GM18861 (cell line): ENCODE results near the gene FAM174A.

Experiments
- ATAC-seq: cut with Tn5 transposase; IDR thresholded peaks from one replicate; pipeline ENCODE4 v1.9.1; 2021; ENCODE audit not compliant: unreplicated experiment

FAM174A gene

GRCh38 chr5:100535060-100536005 lies at the start of gene FAM174A:
Gene FAM174A (plus strand): TSS chr5:100535374. CDS start chr5:100535531, 157 bp downstream.
- peak; percentile 97 for ATAC-seq

DNA sequence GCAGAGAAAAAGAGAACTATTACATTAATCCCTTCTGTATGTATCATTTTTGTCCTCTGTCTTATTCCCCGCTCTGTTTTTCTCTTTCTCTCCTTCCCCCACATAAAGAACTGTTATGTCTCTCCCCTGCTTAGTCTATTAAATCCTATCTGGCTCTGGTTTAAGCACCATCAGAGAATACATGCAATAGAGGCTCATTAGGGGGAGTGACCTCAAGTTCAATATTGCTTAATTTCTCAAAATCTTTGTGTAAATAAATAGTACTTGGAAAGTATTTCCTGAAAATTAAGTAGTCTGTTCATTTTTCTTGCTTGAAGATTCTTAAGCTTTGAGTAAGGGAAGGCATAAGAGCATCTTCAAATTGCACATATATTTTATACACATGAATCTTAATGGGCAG lies 41.2 kb upstream of the FAM174A start:
- no peak for ATAC-seq

DNA sequence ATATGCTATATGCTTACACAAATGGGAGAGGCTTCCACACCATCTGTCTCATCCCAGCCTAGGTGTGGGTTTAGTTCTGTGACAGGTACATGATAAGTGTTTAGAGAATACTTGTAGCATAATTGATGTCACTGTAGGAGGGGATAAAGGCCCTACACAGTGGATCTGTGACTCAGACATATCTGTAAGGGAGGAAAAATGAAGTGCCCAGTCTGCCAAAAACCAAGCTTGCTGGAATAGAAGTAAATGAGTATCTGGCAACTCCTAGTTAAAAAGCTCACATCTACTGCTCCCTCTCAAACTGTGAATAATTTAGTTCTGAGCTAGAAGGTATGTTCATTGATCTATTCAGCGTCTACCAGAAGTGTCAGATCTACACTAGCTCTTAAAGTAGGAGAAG lies 38.9 kb upstream of the FAM174A start:
- ATAC-seq, result no peak

- ATAC-seq, result no peak
Measured at GRCh38 chr5:100502684-100503083, 32.5 kb upstream of the FAM174A start.

- ATAC-seq, result no peak
Measured at GRCh38 chr5:100505984-100506670, 29.0 kb upstream of the FAM174A start.

DNA sequence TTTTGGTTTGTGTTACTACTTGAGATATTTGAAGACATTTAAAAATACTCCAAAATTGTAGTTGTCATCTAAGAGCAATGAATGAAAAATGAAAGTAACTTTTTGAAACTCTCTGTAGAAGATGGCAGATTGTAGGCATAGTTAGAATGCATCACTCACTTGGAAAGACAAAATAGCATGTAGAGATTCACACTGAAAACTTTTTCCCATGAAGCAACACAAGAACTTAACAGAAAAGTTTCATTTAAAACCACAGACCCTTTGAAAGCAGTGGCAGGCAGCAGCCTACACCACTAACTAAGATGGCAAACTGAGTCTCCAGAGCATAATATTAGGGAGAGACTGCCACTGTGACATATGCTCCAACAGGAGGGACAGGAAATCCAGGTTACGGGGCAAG lies 18.9 kb upstream of the FAM174A start:
- ATAC-seq, result no peak

GRCh38 chr5:100517301-100517974 lies 17.7 kb upstream of the FAM174A start:
- no peak for ATAC-seq

- ATAC-seq, result no peak
Measured at GRCh38 chr5:100518377-100518776, 16.8 kb upstream of the FAM174A start.

GRCh38 chr5:100519075-100519474 lies 16.1 kb upstream of the FAM174A start:
- ATAC-seq, result peak; percentile 63

DNA sequence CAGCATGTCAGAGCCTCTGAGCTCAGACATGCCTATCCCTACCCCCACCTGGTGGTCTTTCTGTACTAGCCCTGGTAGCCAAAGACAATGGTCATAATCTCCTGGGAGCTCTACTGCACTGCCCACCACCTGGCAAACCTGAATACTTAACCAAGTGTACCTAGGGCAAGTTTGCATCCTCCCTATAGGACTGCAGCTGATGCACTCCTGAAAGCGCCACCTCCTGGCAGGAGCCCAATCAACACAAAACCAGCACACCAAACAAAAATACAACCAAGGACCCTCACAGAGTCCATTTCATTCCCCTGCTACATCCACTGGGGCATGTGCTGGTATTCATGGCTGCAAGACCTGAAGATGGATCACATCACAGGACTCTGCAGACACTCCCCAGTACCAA lies 14.8 kb upstream of the FAM174A start:
- ATAC-seq, result no peak

- no peak for ATAC-seq
Measured at GRCh38 chr5:100537946-100538345, 2.8 kb downstream of the FAM174A start.

- no peak for ATAC-seq
Measured at GRCh38 chr5:100539519-100539918, 4.3 kb downstream of the FAM174A start.

DNA sequence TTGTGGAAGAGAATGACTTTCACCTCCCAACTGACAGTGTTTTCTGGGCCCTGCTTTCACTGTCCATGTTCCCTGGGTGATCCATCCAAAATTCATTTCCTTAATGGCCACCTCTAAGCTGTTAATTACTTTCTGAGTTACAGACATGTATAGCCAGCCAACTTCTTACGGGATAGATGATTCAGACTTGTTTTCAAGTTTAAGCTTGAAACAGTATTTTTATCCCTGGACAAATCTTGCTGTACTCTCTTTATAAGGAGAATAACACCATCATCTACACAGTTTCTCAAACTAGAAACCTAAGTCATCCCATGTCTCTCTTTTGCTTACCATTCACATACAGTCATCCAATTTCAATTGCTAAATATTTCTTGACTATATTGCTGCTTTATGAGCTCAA lies 6.9 kb downstream of the FAM174A start:
- ATAC-seq, result no peak

GRCh38 chr5:100546001-100546400 lies 10.8 kb downstream of the FAM174A start:
- no peak for ATAC-seq

GRCh38 chr5:100550531-100551051 lies 15.4 kb downstream of the FAM174A start:
- peak; percentile 90 for ATAC-seq

DNA sequence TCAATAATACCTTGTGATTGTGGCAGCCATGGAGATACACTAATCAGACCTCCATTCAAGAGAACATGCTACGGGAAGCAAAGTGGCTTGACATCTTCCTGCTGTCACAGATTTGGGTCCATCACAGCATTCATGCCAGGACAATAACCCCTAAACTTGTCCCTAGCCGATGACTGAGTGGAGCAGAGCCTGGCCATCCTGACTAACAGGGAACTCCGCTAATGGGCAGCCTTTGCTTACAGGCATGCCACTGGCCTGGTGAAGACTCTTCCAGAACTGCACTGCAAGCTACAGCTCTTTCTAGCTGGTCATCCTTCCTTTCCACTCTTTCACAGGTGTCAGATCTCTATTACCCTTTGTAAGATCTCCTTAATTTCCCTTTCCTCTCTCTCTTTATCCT lies 16.0 kb downstream of the FAM174A start:
- no peak for ATAC-seq

- no peak for ATAC-seq
Measured at GRCh38 chr5:100553209-100553608, 18.0 kb downstream of the FAM174A start.

GRCh38 chr5:100560860-100561259 lies 25.7 kb downstream of the FAM174A start:
- no peak for ATAC-seq

DNA sequence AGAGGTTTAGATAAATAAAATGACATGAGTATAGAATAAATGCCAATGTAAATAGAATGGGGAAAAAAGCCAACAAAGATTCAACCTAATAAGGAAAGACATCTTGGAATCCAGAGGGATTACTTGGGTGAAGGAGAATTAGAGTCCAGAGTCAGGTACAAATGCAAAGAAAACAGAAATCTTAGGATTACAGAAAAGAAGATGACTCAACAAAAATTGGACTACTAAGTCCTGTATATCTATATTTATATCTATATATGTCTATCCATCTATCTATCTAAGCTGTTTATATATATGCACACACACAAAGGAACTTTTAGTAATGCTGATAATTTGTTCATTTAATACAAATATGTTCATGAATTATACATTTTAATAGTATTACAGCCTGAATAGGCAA lies 27.6 kb downstream of the FAM174A start:
- ATAC-seq, result no peak

DNA sequence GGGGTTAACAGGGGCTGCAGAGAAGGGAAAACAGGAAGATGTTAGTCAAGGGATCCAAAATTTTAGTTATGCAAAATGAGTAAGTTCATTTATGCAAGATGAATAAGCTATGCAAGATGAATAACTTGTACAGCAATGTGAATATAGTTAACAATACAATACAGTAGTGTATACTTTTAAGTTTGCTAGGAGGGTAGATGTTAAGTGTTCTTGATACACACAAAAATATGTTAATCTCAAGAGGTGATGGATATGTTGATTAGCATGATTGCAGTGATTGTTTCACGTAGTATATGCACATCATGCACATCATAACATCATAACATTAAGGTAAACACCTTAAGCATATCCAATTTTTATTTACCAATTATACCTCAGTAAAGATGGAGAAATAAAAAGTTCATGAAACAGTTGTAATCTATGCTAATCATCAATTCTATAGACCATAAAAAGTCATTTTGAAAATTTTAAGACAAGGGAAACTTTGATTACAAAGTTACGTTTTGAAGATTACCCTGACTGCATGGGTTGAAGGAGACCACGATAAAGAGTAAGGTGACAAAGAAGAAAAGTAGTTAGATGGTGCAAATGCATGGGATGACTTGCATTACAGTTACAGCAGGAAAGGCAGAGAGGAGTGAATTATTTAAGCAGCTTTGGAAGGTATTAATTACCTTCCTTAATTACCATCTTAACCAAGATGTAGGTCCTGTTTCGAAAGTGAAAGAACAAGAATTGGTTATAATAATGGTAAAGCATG lies 31.4 kb downstream of the FAM174A start:
- no peak for ATAC-seq

GRCh38 chr5:100574716-100575115 lies 39.5 kb downstream of the FAM174A start:
- no peak for ATAC-seq
